ENCODE data around the gene NEGR1.

GRCh38 chr1:71940261-71940660, 342.1 kb downstream of the NEGR1 start:
- TF ChIP-seq, protein P1, sequence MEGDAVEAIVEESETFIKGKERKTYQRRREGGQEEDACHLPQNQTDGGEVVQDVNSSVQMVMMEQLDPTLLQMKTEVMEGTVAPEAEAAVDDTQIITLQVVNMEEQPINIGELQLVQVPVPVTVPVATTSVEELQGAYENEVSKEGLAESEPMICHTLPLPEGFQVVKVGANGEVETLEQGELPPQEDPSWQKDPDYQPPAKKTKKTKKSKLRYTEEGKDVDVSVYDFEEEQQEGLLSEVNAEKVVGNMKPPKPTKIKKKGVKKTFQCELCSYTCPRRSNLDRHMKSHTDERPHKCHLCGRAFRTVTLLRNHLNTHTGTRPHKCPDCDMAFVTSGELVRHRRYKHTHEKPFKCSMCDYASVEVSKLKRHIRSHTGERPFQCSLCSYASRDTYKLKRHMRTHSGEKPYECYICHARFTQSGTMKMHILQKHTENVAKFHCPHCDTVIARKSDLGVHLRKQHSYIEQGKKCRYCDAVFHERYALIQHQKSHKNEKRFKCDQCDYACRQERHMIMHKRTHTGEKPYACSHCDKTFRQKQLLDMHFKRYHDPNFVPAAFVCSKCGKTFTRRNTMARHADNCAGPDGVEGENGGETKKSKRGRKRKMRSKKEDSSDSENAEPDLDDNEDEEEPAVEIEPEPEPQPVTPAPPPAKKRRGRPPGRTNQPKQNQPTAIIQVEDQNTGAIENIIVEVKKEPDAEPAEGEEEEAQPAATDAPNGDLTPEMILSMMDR (IDR thresholded peaks at IDR 0.05) = no peak
- no peak for TF ChIP-seq POLR2A (IDR thresholded peaks at IDR 0.05)

All from testis (tissue), 2 donors.